HG03469 (cell line): ENCODE data around the gene ARL17B.
A peak's percentile ranks its signal among the peaks of the same experiment; 100 is the strongest.
"Not testable (repeated sequence)": the region's sequence is repeated elsewhere in the genome, so short reads cannot be mapped to it uniquely, and the experiment has no call there.

ENCODE experiments used
- ATAC-seq: cut with Tn5 transposase; IDR thresholded peaks from one replicate; pipeline ENCODE4 v1.9.1; 2021; ENCODE audit warnings: mild to moderate bottlenecking, moderate library complexity, moderate number of reproducible peaks; ENCODE audit not compliant: unreplicated experiment

ARL17B gene

GRCh38 chr17:46252804-46253203 is 108.8 kb downstream of the ARL17B start:
- ATAC-seq, result not testable (repeated sequence)

GRCh38 chr17:46249153-46249552 is 112.4 kb downstream of the ARL17B start:
- not testable (repeated sequence) for ATAC-seq

GRCh38 chr17:46244949-46245768 is 116.4 kb downstream of the ARL17B start:
- not testable (repeated sequence) for ATAC-seq

GRCh38 chr17:46244339-46244913 is 117.1 kb downstream of the ARL17B start:
- not testable (repeated sequence) for ATAC-seq

GRCh38 chr17:46243928-46244327 is 117.6 kb downstream of the ARL17B start:
- not testable (repeated sequence) for ATAC-seq

- not testable (repeated sequence) for ATAC-seq
Observed at GRCh38 chr17:46243505-46243904, 118.1 kb downstream of the ARL17B start.

- not testable (repeated sequence) for ATAC-seq
Observed at GRCh38 chr17:46231359-46231758, 130.2 kb downstream of the ARL17B start.

GRCh38 chr17:46225274-46225794 is 136.2 kb downstream of the ARL17B start:
- ATAC-seq, result peak; percentile 88

GRCh38 chr17:46224864-46225263 is 136.7 kb downstream of the ARL17B start:
- ATAC-seq, result peak; percentile 10
